DMS 273 (cell line): ENCODE results near the gene USP12.
"Not testable (repeated sequence)": the region's sequence is repeated elsewhere in the genome, so short reads cannot be mapped to it uniquely, and the experiment has no call there.

ENCODE experiments used
- DNase-seq: peaks from one replicate; lab custom pipeline; 2025; ENCODE audit not compliant: unreplicated experiment; lab: John Stamatoyannopoulos, UW

Gene USP12, protein sequence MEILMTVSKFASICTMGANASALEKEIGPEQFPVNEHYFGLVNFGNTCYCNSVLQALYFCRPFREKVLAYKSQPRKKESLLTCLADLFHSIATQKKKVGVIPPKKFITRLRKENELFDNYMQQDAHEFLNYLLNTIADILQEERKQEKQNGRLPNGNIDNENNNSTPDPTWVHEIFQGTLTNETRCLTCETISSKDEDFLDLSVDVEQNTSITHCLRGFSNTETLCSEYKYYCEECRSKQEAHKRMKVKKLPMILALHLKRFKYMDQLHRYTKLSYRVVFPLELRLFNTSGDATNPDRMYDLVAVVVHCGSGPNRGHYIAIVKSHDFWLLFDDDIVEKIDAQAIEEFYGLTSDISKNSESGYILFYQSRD

GRCh38 chr13:27171244-27171826 lies at the start of gene USP12:
USP12 (minus strand) TSS chr13:27171811; CDS start chr13:27171639, 172 bp downstream.
- peak; percentile 69 for DNase-seq

DNA sequence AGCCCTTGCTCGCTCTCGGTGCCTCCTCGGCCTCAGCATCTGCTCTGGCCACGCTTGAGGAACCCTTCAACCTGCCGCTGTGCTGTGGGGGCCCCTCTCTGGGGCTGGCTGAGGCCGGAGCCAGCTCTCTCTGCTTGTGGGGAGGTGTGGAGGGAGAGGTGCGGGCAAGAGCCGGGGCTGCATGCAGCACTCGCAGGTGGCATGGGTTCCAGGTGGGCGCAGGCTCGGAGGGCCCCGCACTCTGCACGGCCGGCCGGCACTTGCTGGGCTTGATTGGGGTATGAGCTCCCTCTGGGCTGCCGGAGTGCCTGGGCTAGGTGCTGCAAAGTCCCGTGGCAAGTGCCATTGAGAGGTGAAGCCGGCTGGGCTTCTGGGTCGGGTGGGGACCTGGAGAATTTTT lies 48.0 kb upstream of the USP12 start:
- DNase-seq: no peak

GRCh38 chr13:27218861-27219260 lies 47.2 kb upstream of the USP12 start:
- DNase-seq: not testable (repeated sequence)

- DNase-seq: not testable (repeated sequence)
These were observed 46.2 kb upstream of the USP12 start for GRCh38 chr13:27217791-27218190.

- DNase-seq: not testable (repeated sequence)
These were observed 41.8 kb upstream of the USP12 start for GRCh38 chr13:27213386-27213785.

DNA sequence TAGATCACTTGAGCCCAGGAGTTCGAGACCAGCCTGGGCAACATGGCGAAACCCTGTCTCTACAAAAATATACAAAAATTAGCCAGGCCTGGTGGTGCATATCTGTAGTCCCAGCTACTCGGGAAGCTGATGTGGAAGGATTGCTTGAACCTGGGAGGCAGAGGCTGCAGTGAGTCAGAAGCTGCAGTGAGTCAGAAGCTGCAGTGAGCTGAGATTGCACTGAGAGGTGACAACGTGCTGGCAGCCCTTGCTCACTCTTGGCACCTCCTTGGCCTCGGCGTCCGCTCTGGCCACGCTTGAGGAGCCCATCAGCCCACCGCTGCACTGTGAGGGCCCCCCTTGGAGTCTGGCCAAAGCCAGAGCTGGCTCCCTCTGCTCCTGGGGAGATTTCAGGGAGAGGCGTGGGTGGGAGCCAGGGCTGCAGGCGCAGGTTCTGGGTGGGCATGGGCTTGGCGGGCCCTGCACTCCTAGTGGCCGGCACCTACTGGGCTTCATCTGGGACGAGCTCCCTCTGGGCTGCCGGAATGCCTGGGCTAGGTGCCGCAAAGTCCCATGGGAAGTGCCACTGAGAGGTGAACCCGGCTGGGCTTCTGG lies 40.3 kb upstream of the USP12 start:
- DNase-seq: no peak

DNA sequence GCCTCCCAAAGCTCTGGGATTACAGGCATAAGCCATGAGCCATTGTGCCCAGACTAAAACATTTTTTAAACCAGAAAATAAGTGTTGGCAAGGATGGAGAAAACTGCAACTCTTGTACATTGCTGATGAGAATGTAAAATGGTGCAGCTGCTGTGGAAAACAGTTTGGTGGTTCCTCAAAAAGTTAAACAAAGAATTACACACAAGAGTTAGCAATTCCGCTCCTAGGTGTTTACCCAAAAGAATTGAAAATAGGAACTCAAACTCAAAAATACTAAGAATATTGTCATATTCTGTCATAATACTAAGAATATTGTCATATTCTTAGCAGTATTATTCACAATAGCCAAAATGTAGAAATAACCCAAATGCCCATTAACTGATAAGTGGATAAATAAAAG lies 39.7 kb upstream of the USP12 start:
- no peak for DNase-seq

DNA sequence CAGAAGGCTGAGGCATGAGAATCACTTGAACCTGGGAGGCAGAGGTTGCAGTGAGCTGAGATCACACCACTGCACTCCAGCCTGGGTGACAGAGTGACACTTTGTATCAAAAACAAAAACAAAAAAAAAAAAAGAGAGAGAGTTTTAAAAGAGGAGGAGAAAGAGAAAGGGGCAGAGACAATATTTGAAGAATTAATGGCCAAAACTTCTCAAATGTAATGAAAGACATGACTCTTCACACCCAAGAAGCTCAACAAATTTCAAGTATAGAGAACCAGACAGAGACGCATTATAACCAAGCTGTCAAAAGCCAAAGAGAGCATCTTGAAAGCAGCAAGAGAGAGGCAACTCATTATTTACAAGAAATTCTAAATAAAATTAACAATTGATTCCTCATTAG lies 36.9 kb upstream of the USP12 start:
- no peak for DNase-seq

DNA sequence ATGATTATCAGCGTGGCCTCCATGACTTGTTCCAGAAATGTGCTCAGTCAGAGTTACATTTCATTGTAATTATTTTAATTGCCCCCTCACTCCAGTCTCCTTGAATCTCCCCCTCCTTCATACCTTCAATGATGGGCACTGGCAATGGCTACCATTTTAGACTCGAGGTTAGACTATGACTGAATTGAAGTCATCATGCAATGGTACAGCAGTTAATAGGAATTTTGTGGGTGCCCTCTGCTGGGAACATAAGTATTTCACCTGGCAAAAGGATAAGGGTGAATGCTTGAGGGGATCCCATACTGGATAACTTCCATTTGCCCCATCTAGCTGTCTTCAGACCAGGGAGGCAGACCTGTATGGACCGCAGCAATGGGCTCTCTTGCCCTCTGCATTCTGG lies 32.2 kb upstream of the USP12 start:
- DNase-seq: peak; percentile 4

DNA sequence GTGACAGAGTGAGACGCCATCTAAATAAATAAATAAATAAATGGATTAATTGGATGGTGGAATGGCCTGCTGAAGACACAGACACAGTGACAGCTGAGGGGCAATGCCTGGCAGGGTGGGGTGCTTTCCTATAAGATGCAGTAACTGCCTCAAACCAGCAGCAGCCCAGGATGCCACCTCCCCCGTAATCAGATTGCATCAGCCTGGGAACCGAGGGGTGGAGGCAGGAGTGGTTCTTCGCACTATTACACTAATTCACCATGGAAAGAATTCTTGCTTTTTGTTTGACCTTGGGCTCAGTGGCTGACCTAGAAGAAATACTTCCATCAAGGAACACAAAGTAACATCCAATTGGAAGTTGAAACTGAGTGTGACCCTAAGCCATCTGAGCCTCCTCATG lies 31.6 kb upstream of the USP12 start:
- no peak for DNase-seq

DNA sequence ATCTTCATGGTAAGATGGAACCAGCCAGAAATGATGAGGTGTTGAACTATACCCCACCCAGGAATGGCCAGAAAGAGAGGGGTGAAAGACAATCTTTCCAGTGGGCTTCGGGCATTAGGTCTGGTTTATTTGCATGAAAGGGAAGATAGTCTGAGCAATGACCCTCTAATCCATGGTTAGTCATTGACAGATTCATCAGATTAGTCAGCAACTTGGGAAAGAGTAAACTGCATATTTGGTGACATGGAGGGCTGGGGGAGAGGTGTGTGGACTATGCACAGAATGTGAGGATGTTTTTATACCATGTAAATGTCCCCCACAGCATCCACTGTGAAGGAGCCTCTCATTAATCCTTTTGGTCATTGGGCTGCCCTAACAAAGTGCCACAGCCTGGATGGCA lies 30.1 kb upstream of the USP12 start:
- no peak for DNase-seq

- DNase-seq: no peak
These were observed 28.9 kb upstream of the USP12 start for GRCh38 chr13:27200413-27201070.

- no peak for DNase-seq
These were observed 28.1 kb upstream of the USP12 start for GRCh38 chr13:27199696-27200095.

GRCh38 chr13:27199211-27199610 lies 27.6 kb upstream of the USP12 start:
- DNase-seq: no peak

DNA sequence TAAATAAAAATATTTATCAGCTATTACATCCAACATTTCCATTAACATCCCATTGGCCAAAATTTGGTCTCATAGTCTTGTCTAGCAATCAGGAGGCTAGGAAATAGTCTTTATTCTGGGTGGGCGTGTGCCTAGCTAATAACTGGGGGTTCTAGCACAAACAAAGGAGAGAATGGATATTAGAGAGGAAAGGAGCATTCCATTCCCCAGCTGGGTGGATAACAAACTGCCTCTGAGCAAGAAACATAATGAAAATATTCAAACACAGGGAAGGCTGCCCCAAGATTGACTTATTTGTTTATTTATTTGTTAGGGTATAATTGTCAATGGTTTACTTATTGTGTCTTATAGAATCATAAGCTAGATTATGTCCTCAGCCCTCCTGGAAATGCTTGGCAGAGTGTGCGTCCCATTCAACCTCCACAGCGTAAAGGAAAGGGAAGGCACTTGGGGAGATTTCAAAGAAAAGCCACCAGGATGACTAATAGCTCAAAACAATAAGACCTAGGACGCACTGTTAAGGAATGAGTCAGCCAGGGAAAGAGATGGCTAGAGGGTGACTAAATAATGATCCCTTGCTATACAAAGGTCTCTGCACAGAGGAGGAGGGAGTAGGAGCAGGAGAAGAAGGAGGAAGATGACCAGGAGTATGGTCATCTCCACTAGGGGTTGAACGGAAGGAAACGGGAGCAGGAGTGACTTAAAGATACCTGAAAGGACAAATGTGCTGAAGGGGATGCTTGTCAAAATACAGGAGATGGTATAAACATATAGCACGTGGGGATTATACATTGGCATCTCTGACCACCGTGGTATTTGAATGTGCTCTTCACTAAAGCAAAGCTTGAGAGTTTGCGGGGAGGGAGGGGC lies 23.5 kb upstream of the USP12 start:
- DNase-seq: no peak

DNA sequence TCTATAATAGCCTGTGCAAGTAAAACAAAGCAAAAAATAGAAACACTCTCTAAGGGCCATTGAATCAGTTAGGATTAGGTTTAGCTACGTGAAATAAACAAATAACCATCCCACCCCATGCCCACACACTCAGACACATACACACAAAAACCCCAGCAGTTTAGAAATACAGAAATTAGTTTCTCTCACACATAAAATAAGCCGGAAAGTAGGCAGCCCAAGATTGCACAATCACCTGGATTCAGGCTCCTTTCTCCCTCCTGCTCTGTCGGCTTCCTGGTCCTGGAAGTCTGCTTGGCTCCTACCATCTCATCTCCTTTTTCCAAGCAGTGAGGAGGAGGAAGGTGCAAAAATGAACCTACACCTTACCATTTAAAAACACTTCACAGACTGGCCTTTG lies 22.6 kb upstream of the USP12 start:
- DNase-seq: no peak

GRCh38 chr13:27193496-27193895 lies 21.9 kb upstream of the USP12 start:
- DNase-seq: no peak

DNA sequence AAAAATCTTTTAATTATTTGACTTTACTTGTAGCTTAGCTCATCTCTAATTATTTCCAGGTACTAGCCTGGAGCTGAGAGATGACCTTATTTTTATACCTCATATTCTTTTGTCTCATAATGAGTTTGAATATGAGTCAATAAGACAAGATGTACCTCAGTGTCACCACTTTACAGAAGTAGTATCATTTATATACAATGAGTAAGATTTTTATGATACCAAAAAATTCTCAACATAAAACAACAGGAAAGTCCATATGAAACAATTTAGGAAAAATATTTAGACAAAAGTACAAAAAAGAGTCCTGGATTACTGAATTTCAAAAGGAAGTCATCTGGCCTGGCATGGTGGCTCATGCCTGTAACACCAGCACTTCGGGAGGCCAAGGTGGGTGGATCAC lies 21.4 kb upstream of the USP12 start:
- DNase-seq: no peak

DNA sequence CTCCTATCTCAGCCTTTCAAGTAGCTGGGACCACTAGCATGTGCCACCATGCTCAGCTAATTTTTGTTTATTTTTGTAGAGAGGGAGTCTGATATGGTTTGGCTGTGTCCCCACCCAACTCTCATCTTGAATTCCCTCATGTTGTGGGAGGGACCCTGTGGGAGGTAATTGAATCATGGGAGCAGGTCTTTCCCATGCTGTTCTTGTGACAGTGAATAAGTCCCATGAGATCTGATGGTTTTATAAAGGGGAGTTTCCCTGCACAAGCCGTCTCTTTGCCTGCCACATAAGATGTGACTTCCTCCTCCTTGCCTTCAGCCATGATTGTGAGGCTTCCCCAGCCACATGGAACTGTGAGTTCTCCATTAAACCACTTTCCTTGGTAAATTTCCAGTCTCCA lies 20.8 kb upstream of the USP12 start:
- DNase-seq: not testable (repeated sequence)

GRCh38 chr13:27189192-27189591 lies 17.6 kb upstream of the USP12 start:
- no peak for DNase-seq

- no peak for DNase-seq
These were observed 16.6 kb upstream of the USP12 start for GRCh38 chr13:27188239-27188638.
